NT2/D1 (cell line): Measurements from ENCODE around the gene PSMD8.

Experiments used
- DNase-seq: peaks from one replicate; pipeline ENCODE4 v3.0.0-alpha.2; 2011; ENCODE audit warnings: low read depth, low spot score
- H3K27me3 ChIP-seq: 2 replicates; pipeline ENCODE4 v1.6.0; 2011; ENCODE audit warnings: mild to moderate bottlenecking; ENCODE audit not compliant: insufficient read length, insufficient read depth
- H3K36me3 ChIP-seq: 2 replicates; pipeline ENCODE4 v1.6.1; 2011; ENCODE audit warnings: mild to moderate bottlenecking, low read length, mixed read lengths; ENCODE audit not compliant: insufficient read depth, insufficient read length
- H3K4me1 ChIP-seq: 2 replicates; pipeline ENCODE4 v1.5.1; 2011; ENCODE audit not compliant: insufficient read depth, insufficient read length
- H3K4me3 ChIP-seq: 2 replicates; pipeline ENCODE4 v1.5.1; 2011; ENCODE audit warnings: low read depth; ENCODE audit not compliant: insufficient read length
- H3K9ac ChIP-seq: 2 replicates; pipeline ENCODE4 v1.6.0; 2011; ENCODE audit warnings: low read depth; ENCODE audit not compliant: insufficient read length
- H3K9me3 ChIP-seq: 2 replicates; pipeline ENCODE4 v1.5.1; 2011; ENCODE audit warnings: mild to moderate bottlenecking, low read length; ENCODE audit not compliant: insufficient read depth
- SUZ12 ChIP-seq: IDR thresholded peaks from 2 replicates; pipeline ENCODE4 v1.6.1; 2011; ENCODE audit not compliant: insufficient read length, insufficient read depth; ENCODE audit errors: extremely low read depth
- YY1 ChIP-seq: IDR thresholded peaks from 2 replicates; pipeline ENCODE4 v1.6.1; 2011; ENCODE audit not compliant: insufficient read length, insufficient read depth
- ZNF274 ChIP-seq: IDR thresholded peaks from 2 replicates; pipeline ENCODE4 v1.6.1; 2011; ENCODE audit warnings: mild to moderate bottlenecking, low read depth, low read length

The PSMD8 gene

DNA sequence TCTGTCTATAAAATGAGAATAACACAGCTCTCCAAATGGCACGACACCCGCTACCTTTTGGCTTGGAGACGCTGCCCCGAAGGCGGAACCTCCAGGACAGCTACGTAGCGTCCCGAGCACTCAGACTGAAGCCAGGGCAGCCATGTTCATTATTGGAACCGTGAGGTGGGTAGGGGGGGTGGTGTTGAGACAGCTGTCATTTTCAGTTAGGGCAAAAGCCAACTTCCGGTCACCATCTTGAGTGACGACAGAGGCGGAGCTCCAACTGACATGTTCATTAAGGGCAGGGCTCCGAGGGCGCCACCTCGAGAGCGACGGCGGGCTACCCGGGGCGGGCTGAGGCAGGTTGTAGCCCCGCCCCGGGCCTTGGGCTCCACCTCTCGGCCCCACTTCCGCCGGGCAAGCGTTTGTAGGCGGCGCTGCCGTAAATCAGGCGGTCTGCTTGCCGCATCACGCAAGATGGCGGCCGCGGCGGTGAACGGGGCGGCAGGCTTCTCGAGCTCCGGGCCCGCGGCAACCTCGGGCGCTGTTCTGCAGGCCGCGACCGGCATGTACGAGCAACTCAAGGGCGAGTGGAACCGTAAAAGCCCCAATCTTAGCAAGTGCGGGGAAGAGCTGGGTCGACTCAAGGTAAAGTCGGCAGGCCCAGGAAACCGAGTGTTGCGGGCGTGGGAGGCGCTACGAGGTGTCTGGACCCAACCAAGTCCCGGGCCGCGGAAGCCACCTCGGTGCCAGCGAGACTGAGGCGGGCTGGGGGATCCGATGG is at the start of gene PSMD8:
Gene PSMD8 (plus strand): TSS at position 240 of the 766 bp plus-strand sequence. CDS start 31 bp downstream, at position 271.
- no peak for TF ChIP-seq ZNF274
- TF ChIP-seq SUZ12: no peak
- TF ChIP-seq YY1: peak; percentile 94
- H3K27me3 ChIP-seq: no peaks in the 10 kb centered on the region
- H3K36me3 ChIP-seq: peaks cover 26% of the 10 kb centered on the region
- no peaks in the 10 kb centered on the region for H3K9me3 ChIP-seq
- DNase-seq: peak; percentile 96
- H3K9ac ChIP-seq: peak within 1 kb of the TSS; percentile 96
- H3K4me3 ChIP-seq: peak within 1 kb of the TSS; percentile 73
- no peaks in the 10 kb centered on the region for H3K4me1 ChIP-seq

DNA sequence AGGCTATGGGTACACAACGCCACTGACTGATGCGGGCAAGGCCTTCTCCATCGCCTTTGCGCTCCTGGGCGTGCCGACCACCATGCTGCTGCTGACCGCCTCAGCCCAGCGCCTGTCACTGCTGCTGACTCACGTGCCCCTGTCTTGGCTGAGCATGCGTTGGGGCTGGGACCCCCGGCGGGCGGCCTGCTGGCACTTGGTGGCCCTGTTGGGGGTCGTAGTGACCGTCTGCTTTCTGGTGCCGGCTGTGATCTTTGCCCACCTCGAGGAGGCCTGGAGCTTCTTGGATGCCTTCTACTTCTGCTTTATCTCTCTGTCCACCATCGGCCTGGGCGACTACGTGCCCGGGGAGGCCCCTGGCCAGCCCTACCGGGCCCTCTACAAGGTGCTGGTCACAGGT is 47.8 kb upstream of the PSMD8 start:
- H3K4me1 ChIP-seq: peaks cover 2% of the 10 kb centered on the region
- no peaks in the 10 kb centered on the region for H3K9me3 ChIP-seq
- H3K4me3 ChIP-seq: no peak overlapping the region
- TF ChIP-seq YY1 (no peak), SUZ12 (no peak), ZNF274 (no peak)
- H3K36me3 ChIP-seq: peaks cover 7% of the 10 kb centered on the region
- H3K9ac ChIP-seq: no peak overlapping the region
- DNase-seq: no peak
- peaks cover 7% of the 10 kb centered on the region for H3K27me3 ChIP-seq

GRCh38 chr19:38329651-38330050 is 44.7 kb upstream of the PSMD8 start:
- no peaks in the 10 kb centered on the region for H3K4me1 ChIP-seq
- no peak overlapping the region for H3K4me3 ChIP-seq
- no peak overlapping the region for H3K9ac ChIP-seq
- no peaks in the 10 kb centered on the region for H3K9me3 ChIP-seq
- no peak for DNase-seq
- H3K27me3 ChIP-seq: no peaks in the 10 kb centered on the region
- TF ChIP-seq SUZ12: no peak
- no peak for TF ChIP-seq ZNF274
- no peak for TF ChIP-seq YY1
- H3K36me3 ChIP-seq: peaks cover 7% of the 10 kb centered on the region

GRCh38 chr19:38331728-38332127 is 42.6 kb upstream of the PSMD8 start:
- peaks cover 7% of the 10 kb centered on the region for H3K36me3 ChIP-seq
- no peak for DNase-seq
- TF ChIP-seq SUZ12 (no peak), ZNF274 (no peak), YY1 (no peak)
- H3K4me3 ChIP-seq: no peak overlapping the region
- no peaks in the 10 kb centered on the region for H3K4me1 ChIP-seq
- H3K9ac ChIP-seq: no peak overlapping the region
- no peaks in the 10 kb centered on the region for H3K9me3 ChIP-seq
- H3K27me3 ChIP-seq: no peaks in the 10 kb centered on the region

DNA sequence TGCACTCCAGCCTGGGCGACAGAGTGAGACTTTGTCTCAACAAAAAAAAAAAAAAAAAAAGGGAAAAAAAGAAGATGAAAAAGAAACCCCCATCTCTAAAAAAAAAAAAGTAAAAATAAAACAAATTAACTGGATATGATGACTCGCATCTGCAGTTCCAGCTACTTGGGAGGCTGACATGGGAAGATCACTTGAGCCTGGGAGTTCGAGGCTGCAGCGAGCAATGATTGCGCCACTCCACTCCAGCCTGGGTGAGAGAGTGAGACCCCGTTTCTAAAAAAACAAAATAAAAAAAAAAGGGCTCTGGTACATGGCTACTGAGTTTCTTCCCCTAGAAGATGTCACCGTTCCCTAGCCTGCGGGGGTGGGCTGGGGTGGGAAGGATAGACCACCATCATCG is 41.1 kb upstream of the PSMD8 start:
- Histone ChIP-seq H3K4me3 (no peak overlapping the region), H3K36me3 (no peaks in the 10 kb centered on the region), H3K4me1 (peaks cover 3% of the 10 kb centered on the region), H3K27me3 (no peaks in the 10 kb centered on the region), H3K9ac (no peak overlapping the region), H3K9me3 (no peaks in the 10 kb centered on the region)
- DNase-seq: no peak
- TF ChIP-seq SUZ12 (no peak), YY1 (no peak), ZNF274 (no peak)

DNA sequence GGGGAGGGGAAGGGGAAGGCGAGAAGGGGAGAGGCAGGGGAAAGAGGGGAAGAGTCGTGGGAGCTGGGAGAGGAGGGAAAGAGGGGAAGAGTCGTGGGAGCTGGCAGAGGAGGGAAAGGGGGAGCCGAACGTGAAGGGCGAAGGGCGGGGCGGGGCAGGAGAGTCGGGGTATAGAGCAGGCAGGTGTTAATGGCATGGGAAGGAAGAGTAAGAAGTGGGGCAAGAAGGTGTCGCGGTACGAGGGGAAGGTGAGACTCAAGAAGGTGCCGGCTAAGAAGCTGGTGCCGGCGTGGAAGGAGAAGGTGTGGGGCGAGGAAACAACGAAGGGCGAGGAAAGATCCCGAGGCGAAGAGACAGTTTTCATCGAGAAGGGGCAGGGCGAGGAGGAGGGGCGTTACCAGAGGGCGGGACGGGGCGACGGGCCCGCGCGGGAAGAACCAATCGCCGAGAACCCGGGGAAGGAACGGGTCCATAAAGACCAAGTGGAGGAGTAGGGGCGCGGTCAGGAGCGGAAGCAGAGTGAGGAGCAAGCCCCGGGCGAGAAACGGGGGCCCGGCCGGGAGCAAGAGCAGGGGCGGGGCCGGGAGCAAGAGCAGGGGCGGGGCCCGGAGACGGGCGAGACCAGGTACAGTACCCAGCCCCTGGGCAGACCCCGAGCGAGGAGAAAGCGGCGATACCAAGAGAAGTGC is 38.3 kb upstream of the PSMD8 start:
- no peak for TF ChIP-seq ZNF274
- TF ChIP-seq SUZ12: no peak
- no peak for TF ChIP-seq YY1
- H3K9me3 ChIP-seq: no peaks in the 10 kb centered on the region
- peak overlapping the region; percentile 61 for H3K9ac ChIP-seq
- peak overlapping the region; percentile 46 for H3K4me3 ChIP-seq
- DNase-seq: peak; percentile 73
- no peaks in the 10 kb centered on the region for H3K36me3 ChIP-seq
- no peaks in the 10 kb centered on the region for H3K27me3 ChIP-seq
- H3K4me1 ChIP-seq: peaks cover 3% of the 10 kb centered on the region

GRCh38 chr19:38336638-38337359 is 37.6 kb upstream of the PSMD8 start:
- H3K27me3 ChIP-seq: no peaks in the 10 kb centered on the region
- no peak for TF ChIP-seq YY1
- TF ChIP-seq SUZ12: no peak
- TF ChIP-seq ZNF274: no peak
- DNase-seq: peak; percentile 81
- H3K9ac ChIP-seq: peak overlapping the region; percentile 81
- H3K4me3 ChIP-seq: peak overlapping the region; percentile 47
- H3K36me3 ChIP-seq: no peaks in the 10 kb centered on the region
- H3K4me1 ChIP-seq: peaks cover 3% of the 10 kb centered on the region
- no peaks in the 10 kb centered on the region for H3K9me3 ChIP-seq
